ENCODE results near the gene KLHDC7B.

Gene KLHDC7B

GRCh38 chr22:50599816-50600455 is 54.2 kb downstream of the KLHDC7B start:
- peak; percentile 48 for DNase-seq

- DNase-seq, result no peak
Measured at GRCh38 chr22:50600538-50600937, 54.8 kb downstream of the KLHDC7B start, which contains the start of gene MAPK8IP2. Gene MAPK8IP2, plus strand, starts transcription at chr22:50600793. Its CDS starts 26 bp downstream, at chr22:50600819.
